CD4-positive, alpha-beta T cell treated with Interleukin-15 for 4 hours (primary cell): Measurements from ENCODE around the gene SSRP1.

ENCODE experiments used
- DNase-seq: peaks from one replicate; pipeline ENCODE4 v3.0.0-alpha.2; 2020; ENCODE audit warnings: low spot score

Gene SSRP1

DNA sequence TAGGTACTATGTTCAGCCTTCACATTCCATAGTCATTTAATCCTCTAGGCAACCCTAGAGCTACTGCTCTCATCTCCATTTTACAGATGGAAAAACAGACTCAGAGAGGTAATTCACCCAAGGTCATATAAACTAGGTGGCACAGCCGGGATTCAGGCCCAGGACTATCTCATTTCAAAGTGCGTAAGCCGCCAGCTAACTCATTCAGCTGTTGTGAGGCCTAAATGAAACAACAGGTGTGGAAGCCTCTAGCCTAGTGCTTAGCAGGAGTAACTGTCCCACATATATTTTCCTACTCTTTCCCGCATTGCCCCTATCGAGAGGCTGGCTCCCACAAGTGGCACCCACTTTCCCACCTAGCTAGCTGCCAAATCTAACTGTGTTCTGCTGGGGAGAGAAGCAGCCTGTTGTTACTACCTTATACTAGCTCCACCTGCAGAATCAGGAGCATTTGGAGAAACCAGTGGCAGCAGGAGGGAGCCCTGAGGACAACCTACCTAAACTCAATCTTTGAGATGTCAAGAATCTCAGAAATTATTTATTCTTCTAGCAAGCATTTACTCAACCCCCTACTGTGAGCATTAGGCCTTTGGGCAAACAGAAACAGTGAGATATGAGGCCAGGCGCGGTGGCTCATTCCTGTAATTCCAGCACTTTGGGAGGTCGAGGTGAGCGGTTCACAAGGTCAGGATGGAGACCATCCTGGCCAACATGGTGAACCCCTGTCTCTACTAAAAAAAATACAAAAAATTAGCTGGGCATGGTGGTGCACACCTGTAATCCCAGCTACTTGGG, 24.4 kb upstream of the SSRP1 start:
- no peak for DNase-seq

DNA sequence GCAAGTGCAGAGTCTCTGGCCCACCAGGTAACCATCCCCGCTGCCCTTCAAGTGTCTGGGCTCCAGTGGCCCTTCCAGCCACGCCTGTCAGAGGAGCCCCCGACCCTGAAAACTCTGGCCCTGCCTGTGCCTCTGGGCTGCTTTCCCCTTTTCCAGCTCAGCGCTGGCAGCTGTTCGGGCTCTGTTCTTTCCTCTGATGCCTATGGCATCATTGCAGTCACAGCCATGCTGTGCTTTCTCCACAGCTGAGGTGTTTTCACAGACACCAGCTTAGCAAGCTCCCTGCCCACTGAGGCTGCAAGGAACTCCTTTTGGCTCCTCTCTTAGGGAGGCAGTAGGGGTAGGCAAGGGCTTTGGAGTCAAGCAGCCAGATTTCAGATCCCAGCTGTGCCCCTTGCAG, 23.7 kb upstream of the SSRP1 start:
- no peak for DNase-seq

DNA sequence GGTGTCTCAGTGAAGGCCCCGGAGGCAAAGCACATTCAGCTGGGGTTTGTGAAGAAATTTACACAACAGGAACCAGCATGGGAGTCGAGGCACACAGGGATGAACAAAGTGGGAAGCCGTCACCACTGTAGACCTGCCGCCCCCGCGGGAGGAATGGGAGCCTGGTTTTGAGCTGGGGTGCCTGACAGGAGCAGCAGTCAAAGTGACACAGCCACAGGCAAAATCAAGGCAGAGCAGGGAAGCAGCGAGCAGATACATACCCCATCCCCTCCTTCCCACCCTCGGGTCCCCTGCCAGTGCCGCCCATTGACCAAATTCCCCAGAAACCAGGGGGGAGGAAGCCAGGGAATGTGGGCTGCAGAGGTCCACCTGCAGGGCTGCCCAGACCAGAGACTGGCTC, 23.3 kb upstream of the SSRP1 start:
- DNase-seq = no peak

DNA sequence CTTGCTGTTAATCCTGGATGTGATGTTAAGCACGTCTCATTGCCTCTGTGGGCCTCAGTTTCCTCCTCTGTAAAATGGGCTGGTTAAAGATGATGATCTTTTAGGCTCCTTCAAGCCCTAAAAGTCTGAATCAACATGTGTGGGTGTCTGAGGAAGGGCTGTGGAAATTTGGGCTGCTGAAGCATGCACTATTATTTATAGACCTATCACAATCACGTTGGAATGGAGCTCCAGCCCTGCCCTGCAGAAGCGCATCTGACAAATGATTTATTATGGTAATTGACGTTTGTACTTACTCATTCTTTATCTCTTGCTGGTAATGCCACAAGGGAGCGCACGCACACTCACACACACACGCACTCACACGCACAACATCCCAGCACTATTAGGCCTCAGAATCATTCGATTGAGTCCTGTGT, 22.9 kb upstream of the SSRP1 start:
- DNase-seq = no peak

DNA sequence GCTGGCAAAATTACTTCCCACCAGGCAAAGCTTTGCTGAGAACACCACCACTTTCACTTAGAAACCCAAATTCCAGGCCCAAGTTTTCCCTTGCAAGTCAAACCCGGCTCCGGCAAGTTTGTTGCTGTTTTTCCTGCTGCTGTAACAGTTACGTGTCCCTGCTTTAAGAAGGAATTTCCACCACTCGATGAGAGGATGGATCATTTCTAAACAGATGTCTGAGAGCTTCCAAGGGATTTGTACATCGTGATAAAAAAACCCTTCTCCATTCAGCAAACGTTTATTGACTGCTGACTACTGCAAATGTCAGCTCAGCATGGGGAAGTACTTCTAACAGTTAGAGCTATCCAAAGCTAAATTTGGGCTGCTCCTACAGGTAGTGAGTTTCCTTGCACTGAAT, 22.2 kb upstream of the SSRP1 start:
- no peak for DNase-seq

DNA sequence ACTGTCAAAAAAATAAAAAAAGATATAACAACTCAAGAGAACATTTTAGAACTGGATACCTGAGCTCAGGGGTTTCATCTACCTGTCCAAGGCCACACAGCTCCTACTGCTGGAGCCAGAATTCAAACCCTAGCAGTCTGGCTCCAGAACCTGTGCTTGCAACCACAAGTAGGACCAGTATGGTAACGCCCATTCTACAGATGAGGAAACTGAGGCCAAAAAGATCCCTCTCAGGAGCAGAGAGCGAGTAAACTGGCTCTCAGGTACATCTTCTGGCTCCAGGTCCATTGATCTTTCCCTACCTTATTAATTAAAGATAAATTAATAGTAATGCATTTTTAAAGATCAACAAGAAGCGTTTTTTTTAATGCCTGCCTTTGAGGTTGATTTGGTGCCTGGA, 21.6 kb upstream of the SSRP1 start:
- no peak for DNase-seq

DNA sequence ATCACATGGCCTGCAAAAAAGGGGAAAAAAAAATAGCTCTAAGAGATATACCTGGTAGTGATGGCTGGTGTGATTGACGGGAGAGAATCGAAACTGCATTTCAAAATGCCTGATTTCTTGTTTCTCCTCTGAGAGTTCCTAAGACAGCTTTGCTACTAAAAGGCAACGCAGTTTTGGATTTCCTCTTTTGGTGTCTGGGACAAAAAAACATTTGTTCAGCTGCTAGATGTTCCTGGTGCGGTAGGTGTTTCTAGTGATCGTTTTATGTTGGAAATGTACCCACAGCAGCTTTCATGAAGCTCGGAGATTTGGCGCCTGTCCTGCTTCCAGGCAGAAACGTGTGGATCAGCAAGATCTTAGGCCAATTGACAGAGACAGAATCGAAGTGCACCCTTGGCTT, 20.6 kb upstream of the SSRP1 start:
- no peak for DNase-seq

DNA sequence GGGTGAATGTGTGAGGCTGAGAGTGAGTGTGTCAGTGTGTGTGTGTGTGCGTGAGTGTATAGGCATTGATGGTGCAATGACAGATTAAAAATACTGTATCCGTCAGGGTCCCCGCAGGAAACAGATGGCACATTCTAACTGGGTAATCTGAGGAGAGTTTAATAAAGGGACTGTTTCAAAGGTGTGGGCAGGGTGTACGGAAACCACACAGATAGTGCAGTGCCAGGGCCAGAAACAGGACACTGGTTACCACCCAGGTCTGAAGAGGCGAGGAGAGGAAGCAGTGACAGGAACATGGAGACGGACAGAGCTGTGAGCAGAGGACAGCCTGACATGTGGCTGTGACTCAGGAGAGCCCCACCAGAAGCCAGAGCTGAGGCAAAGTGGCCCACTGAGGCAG, 19.0 kb upstream of the SSRP1 start:
- no peak for DNase-seq

DNA sequence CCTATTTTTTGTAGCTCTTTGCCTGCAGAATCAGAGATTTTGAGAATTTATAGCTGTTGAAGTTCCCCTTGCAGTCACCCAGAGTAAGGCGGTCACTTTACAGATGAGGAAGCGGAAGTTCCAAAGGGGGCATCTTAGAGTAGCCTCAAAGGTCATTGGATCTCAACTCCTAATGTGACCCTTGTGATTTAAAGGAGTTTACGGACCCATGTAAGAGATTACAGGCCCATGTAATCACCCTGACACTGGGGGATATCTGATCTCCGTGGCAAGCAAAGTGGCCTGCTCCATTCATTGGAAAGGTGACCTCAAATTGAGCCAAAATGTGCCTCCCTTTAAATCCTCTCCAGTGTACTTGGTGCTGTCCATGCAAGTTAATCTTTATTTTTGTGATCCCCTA, 18.2 kb upstream of the SSRP1 start:
- DNase-seq = no peak

DNA sequence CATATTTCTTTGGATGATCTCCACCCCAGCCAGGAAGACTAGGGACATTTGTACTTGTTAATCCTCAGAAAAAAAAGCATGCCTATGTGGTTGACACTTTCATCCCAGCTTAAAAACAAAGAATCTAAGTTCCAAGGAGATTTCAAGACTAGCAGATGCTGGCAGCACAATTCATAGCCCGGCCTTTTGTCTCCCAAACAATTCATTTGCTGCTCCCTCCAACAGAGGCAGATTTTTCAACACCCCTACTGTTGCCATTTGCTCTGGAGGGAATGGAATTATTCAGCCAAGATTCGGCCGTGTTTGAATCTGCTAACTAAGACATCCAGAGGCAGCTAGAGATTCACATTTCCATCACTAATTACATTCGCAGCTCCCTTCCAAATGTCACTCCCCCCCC, 17.8 kb upstream of the SSRP1 start:
- DNase-seq = no peak

DNA sequence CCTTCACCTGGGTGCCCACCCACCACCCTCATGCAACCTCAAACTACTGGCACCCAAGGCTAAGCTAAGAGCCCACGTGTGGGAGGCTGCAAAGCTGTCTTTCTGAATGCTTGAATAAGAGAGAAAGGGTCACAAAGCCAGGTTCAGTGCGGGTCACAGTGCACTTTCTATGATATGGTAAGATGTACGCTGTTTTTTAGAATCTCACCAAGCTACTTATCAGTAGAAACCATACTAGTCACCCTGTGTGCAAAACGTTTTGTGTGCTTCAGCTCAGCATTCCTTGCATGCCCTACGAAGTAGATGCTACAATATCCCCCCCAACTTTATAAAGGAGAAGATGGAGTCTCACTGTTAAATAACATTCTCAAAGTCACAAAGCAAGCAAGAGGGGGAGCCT, 17.3 kb upstream of the SSRP1 start:
- DNase-seq = no peak

DNA sequence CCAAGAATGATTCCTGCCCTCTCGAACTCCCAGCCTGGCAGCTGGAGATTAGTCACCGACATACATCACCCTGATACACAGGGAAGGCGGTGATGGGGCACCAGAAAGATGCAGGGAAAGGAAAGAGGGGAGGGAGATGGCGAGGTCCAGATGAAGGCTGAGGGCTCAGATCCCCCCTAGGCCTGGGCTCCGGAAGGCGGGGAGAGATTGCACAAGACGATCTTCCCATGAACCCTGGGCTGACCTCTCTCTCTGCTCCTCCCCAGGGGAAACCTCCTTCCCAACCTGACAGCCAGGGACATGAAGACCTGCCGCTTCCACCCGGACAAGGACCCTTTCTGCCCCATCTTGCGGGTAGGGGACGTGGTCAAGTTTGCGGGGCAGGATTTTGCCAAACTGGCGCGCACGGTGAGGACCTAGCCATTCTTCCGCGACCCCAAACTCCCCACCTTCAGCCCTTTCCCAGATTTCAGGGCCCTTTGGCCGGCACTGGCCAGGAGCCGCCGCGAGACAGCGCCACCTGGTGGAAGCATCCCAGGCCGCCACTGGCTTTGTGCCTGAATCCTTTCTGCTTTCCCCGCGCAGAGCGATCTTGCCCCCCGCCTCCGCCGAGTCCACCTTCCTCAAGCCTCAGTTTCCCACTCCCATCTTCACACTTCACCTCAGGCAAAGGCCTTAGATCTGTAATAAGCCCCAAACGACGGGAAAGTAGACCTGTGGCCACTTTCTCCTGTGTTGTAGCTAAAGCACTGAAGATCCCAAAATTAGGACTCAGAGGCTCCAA, 14.0 kb upstream of the SSRP1 start:
- DNase-seq = peak; percentile 60

DNA sequence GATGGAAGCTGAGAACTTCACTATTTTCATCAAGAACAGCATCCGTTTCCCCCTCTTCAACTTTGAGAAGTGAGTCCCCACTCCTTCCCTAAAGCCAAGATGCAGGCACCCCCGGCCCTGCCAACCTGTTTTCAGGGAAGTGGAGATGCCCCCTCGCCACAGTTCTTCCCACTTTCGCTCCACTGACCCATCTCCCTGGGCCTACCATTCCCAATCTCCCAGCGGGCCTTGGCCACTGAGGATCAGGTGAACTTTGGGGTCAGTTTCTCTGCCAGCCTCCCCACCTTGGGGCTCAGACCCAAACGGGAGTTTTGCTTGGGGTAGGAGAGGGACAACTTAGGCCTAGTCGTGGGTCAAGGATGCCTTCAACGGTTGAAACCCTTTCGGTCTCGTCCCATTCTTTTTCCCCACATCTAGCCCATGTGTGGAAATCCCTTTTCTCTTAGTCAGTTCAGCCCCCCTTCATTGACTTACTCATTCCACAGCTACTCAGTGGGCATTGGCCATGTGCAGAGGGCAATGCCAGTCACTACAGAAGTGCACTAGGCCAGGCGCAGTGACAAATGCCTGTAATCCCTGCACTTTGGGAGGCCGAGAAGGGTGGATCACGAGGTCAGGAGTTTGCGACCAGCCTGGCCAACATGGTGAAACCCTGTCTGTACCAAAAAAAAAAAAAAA, 13.1 kb upstream of the SSRP1 start:
- no peak for DNase-seq

DNA sequence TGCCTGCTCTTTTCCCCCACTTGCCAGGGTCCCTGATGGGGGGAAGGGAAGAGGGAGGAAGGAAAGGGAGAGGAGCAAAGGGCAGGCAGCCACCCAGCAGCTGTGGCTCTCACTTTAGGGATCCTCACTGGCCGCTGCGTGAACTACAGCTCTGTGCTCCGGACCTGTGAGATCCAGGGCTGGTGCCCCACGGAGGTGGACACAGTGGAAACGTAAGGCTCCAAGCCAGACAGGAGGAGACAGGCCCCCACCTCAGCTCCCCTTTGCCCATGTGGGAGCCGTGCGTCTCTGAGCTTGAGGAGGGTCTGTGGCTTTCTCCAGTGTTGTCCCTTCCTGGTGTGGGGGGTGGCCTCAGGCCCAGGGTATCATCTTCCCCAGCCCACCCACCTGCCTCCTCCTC, 12.4 kb upstream of the SSRP1 start:
- DNase-seq = no peak

DNA sequence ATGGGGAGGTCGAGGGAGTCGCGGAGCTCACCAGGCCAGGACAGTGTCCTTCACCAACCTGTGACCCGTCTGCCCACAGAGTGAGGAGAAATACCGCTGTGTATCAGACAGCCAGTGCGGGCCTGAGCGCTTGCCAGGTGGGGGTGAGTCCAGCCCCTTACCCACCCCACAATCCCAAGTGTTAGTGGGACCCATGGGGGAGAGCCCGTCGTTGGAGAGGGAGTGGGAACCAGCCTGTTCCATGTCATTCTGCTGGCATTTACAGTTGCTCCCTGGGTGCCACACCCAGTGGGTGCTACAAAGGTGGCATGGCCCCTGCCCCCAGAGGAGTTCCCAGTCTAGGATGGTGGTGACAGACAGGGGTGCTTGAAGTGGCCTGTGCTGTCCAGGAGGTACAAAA, 11.6 kb upstream of the SSRP1 start:
- DNase-seq = no peak

DNA sequence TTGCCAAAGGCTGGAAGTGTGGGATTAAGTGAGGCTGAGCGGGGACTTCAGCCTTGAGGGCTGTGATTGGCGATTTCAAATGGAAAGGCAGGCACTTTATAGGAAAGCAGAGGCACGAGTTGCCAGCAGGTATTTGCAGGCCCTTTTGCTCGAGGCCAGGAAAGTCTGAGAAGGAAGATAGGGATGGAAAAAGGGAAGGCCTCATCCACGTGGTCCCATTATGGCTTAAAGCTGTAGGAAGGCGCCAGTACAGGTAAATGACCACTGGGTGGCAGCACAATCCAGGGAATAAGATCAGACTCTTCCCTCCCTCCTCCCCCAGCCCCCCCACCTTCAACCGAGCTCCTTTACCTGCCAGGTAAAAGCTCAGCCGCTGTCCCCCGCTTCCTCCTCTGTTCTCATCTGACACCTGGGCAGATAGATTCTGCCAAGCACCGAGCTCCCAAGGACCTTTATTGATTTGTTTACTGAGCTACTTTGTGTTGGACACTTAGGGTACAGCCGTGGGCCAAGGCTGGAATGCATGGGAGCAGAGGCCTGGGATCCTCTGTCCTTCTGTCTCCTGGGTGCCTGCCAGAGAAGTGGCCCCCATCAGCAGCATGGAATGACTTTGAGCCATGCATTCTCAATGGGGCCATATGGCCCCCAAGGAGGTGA, 10.0 kb upstream of the SSRP1 start:
- DNase-seq = peak; percentile 66

DNA sequence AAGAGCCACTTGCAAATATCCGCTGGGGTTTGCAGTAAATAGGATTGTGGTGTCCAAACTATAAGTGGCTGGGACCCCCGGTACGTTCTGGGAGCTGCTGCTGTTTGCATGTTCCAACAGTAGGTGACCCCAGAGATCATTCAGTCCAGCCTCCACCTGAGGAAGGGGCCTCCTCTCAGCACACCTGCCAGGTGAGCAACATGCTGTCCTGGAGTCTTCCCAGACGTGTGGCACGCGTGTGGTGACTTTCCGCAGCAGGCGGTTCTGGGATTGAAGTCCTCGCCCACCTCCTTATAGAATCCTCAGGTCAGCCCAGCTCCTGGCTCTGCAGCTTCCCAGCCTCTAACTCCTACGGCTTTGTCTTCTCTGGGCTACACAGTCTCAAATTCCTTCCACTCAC, 9.1 kb upstream of the SSRP1 start:
- no peak for DNase-seq

DNA sequence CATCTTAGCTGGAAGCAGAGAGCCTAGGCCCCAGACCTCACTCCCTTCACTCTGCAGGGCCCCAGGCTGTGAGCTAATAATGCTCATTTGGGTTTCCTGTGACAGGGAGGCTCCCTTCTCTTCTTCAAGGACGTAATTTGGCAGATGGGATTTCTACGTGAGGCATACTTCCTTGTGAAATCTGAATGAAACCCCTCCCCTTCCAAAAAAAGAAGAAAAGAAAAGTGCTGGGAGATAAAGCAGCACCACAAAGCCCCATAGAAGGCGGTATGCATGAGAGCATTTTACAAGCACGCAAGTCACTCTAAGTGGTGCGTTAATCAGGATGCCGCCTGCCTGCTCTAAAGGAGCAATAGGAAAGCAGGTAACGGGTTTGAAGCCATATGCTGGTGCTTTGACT, 8.1 kb upstream of the SSRP1 start:
- no peak for DNase-seq

DNA sequence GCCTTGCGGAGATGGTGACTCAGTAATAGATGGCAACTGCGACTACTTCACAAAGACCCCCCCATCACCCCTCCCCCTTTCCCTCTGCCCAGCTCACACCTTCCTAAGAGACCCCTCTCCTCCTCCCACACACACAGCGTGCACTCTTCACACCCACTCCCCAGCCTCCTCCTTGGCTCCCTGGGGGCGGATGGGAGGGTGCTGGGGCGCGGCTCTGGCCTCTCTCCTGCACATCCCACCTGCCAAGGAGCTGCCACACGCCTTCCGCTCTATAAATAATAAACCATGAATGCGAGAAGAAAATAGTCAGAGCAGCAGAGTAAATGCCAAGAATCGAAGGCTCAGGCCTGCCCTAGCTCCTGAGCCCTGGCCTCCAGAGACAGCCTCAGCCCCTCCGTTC, 7.0 kb upstream of the SSRP1 start:
- DNase-seq = no peak

DNA sequence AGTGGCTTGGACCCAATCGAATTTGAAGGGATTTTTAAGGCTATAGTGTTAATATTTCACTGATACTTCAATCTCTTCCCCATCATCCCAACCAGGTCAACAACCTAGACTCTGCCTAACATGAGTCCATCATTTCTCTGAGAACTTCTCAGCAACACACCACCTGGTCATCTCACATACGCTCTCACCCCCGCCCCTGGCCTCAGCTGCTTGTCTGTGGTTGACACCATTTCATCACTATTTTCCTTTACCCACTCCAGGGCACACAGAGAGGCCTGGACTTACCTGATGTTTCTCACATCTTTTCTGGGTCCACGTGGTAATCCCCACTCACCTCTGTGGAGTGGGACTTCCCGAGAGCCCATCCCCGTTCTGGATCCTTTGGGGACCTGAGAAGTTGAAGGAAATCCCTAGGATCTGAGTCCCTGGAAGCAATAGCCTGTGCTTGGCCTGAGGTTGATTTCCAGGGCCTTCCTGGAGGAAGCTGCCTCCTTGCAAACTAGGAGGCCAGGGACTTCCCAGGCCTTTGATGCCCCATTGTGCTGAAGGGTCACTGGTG, 5.6 kb upstream of the SSRP1 start:
- no peak for DNase-seq

DNA sequence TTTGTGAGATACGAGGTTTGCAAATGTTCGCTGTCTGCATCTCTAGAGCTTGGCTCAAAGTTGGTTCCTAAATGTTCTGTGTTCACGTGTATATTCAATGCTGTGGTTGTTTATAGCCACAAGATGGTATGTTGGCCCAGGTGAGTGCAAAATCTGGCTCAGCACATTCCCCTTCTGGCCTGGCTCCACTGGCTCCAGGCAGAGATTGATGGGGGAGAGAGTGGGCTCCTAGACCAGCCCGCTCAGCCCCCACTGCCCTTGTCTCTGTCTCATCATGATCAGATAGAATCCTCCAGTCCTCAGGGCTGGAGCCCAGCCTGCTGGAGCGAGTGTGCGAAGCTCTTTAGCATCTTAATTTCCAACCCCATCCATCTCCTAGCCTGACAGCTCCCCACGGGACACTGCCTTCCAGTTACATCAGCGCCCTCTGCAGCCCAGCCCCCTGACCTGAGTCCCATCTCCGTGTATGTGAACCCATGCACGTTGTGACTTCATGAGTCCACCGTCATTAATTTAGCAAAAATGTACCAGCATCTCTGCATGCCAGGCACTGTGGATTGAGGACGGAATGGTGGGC, 4.4 kb upstream of the SSRP1 start:
- DNase-seq = no peak

DNA sequence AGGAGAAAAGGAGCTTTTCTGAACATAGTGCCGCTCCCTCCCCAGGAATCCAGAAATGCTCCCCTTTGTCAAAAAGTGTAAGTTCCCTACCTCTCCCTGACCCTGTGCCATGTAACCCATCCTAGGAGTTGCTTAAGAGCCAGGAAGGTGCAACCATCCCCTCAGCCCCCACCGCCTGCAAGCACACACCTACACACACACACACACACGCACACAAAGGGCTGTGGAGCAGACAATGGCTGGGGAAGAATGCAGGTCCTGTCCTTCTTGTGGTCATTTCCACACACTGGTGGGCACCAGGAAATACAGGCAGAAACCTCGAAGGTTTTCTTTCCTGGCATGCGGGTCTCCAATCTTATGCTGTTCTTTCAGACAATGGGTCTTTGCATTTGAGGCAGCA, 3.6 kb upstream of the SSRP1 start:
- DNase-seq = no peak
